Activated T-cell treated with anti-CD3 and anti-CD28 coated beads for 24 hours (primary cell): ENCODE measurements around the gene ELL.

Source experiments
- DNase-seq: peaks from one replicate; pipeline ENCODE4 v3.0.0-alpha.2; 2020; ENCODE audit warnings: low read depth

The ELL gene

GRCh38 chr19:18469069-18469846 is 52.6 kb downstream of the ELL start:
- peak; percentile 38 for DNase-seq

GRCh38 chr19:18468517-18468916 is 53.4 kb downstream of the ELL start:
- no peak for DNase-seq

- no peak for DNase-seq
Measured at GRCh38 chr19:18467978-18468377, 53.9 kb downstream of the ELL start.

- no peak for DNase-seq
Measured at GRCh38 chr19:18466354-18466753, 55.5 kb downstream of the ELL start.

- DNase-seq: no peak
Measured at GRCh38 chr19:18465964-18466339, 55.9 kb downstream of the ELL start.

GRCh38 chr19:18465214-18465963 is 56.5 kb downstream of the ELL start:
- DNase-seq: no peak

GRCh38 chr19:18464646-18465045 is 57.2 kb downstream of the ELL start:
- no peak for DNase-seq

GRCh38 chr19:18461471-18461870 is 60.4 kb downstream of the ELL start:
- no peak for DNase-seq

GRCh38 chr19:18460900-18461299 is 61.0 kb downstream of the ELL start:
- no peak for DNase-seq

- DNase-seq: no peak
Measured at GRCh38 chr19:18457483-18458331, 64.2 kb downstream of the ELL start.

GRCh38 chr19:18456974-18457373 is 64.9 kb downstream of the ELL start:
- no peak for DNase-seq

GRCh38 chr19:18456279-18456678 is 65.6 kb downstream of the ELL start:
- DNase-seq: no peak

GRCh38 chr19:18453269-18454024 is 68.4 kb downstream of the ELL start:
- no peak for DNase-seq

GRCh38 chr19:18452386-18452785 is 69.5 kb downstream of the ELL start:
- no peak for DNase-seq

GRCh38 chr19:18450931-18451836 is 70.7 kb downstream of the ELL start:
- DNase-seq: peak; percentile 81

- no peak for DNase-seq
Measured at GRCh38 chr19:18450021-18450930, 71.6 kb downstream of the ELL start.

GRCh38 chr19:18449552-18449951 is 72.3 kb downstream of the ELL start:
- no peak for DNase-seq

GRCh38 chr19:18446811-18447359 is 75.0 kb downstream of the ELL start:
- DNase-seq: no peak

GRCh38 chr19:18446145-18446810 is 75.6 kb downstream of the ELL start:
- no peak for DNase-seq
